GM19397 (cell line): ENCODE measurements around the gene KMT2C.
A peak's percentile ranks its signal among the peaks of the same experiment; 100 is the strongest.
"Not testable (repeated sequence)": the region's sequence is repeated elsewhere in the genome, so short reads cannot be mapped to it uniquely, and the experiment has no call there.

Source experiments
- ATAC-seq: cut with Tn5 transposase; IDR thresholded peaks from one replicate; pipeline ENCODE4 v1.9.1; 2021; ENCODE audit warnings: mild to moderate bottlenecking, moderate library complexity; ENCODE audit not compliant: unreplicated experiment

KMT2C gene

DNA sequence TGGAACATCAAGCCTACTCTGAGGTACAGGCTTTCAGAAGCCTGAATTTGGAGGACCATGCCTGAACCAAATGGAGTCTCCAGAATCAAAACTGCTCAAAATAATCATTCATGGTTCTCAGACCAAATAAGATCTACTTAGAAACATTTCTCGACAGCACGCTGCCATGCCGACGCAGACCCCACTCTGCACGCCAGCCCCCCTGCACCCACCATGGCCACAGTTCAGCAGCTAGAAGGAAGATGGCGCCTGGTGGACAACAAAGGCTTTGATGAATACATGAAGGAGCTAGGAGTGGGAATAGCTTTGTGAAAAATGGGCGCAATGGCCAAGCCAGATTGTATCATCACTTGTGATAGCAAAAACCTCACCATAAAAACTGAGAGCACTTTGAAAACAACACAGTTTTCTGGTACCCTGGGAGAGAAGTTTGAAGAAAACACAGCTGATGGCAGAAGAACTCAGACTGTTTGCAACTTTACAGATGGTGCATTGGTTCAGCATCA, 6.6 kb upstream of the KMT2C start:
- no peak for ATAC-seq

DNA sequence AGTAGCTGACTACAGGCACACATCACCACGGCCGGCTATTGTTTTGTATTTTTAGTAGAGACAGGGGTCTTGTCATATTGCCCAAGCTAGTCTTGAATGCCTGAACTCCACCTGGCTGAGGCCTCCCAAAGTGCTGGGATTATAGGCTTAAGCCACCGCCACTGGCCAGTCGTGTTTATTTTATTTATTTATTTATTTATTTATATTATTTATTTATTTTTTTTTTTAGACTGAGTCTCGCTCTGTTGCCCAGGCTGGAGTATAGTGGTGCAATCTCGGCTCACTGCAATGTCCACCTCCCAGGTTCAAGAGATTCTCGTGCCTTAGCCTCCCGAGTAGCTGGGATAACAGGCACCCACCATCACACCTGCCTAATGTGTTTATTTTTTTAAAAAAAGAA, 6.0 kb upstream of the KMT2C start:
- ATAC-seq, result not testable (repeated sequence)

DNA sequence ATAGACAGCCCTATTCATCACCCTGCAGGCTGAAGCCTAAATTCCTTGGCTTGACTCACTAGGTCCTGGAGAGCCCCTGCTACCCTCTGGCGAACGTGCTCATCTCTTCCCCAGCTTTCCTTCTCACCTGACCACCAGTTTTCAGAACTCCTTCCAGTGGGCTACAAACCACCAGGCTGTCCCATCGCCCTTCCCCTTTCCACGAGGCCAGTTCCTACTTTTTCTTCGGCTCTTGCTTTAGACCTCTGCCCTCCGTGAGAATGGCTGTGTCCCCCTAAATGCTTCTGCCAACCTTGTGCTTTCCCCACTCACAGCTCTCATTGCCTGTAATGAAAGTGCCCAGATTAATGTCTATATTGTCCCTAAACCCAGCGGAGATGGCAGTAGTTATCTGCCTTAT, 5.4 kb upstream of the KMT2C start:
- ATAC-seq, result not testable (repeated sequence)

DNA sequence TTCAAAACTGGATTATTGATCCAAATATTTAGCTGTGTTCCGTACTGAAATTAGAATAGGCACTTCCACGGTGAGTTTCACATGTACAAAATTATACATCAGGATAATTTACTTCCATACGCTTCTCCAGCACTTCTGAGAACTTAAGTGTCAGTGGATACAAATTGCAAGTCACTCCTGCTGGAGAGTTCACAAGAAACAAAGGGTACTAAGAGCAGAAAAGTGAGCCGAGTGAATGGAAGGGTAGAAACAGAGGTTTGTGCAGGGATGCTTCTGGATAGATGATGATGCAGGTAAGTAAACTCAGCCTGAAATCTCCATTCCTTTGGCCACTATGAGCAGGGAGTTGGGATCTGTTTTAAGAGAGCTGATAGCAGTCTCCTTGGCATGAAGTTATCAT, 2.2 kb upstream of the KMT2C start:
- ATAC-seq, result not testable (repeated sequence)

DNA sequence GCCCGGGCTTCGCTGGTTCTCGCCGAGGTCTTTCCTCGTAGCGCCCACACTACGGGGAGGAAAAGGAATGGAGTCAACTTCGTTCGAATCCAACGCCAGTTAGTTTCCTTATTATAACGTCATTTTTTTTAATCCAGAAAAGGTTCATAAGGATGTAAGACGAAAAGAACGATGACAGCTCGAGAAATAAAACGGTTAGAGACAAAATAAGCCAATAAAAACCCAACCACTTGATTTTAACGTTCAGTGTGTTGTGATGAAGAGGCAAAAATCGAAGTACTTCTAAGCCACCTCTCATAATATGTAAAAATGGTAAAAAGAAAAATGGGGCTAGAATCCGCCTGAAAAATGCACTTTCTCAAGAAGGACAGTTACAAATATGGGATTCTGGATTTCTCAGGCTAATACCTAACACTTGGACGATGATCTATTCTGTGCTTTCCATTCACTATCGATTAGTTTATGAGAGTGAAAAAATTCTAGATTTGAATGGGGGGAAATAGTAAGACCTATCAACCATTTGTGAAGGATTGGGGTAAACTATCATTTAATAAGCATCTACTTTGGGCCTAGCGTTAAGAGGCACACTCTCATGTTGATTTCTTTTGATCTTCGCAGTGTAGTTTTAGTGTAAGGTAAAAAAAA, 1.2 kb upstream of the KMT2C start:
- not testable (repeated sequence) for ATAC-seq

DNA sequence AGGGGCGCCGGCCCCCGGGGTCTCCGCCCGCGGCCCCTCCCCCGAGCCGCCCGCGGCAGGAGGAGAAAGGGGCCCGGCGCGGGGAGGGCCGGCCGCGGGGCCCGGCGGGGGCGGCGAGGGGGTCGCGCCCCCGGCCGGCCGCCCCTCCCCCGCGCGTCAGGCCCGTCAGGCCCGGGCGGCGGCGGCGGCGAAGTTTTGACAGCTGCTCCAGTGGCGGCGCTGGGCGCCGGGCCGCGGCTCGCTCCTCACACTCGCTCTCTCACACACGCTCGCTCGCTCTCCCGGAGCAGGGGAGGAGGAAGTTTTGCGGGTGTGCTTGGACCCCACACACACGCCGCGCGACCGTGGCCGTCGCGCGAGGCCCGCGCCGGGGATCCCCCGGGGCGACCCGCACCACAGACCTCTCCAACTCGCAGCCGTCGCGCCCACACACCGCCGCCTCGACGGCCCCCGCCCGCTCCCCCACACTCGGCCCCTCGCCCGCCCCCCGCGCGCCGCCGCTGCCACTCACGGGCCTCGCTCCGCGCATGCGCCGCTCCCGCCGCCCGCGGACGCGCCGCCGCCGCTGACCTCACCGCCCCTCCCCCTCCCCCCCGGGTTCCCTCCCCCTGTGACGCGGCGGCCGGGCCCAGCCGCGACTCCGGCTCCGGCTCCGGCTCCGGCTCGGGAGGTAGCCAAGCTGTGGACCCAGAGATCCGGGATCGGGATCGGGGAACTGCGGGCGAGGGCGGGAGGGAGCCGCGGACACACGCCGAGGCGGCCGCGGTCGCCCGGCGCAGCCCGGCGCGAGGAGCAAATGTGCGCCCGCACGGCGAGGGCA, 518 bp upstream of the KMT2C start:
- peak; percentile 57 for ATAC-seq

DNA sequence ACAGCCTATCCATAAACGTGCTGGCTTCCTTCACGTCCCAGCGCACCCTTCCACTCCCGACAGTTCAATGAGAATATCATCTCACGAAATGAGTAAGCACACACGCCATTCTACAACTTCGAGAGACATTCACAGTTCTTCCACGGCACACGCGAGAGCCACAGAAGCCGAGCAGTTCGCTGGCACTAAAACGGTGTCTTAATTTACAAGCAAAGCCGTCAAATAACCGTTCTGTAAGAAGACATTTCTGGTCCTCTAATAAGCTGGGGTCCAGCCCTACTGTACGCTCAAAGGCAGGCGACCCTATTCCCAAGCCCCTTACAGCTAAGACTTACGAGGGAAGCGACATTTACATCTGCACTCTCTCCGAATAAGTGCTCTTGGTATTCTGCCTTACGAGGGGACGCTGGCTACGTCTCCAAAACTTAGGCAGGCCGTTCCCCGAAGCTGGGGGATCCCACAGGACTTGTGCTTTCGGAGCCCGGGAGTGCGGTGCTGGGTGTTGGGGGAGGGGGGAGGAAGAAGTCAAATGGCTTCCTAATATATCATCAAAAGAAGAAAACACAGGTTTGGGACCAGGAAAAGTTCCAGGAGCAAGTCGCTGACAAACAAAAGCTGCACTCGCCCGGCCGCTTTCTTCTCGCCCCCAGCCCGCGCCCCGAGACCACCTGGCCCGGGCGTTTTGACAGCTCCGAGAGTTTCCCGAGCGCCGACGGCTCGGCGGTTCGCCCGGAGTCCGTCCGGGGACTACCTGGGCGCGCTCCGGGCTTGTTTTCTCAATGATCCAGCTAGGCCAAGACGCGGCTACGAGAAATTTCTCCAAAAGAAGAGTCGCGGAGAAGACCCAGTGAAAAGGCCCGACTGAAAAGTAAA, 1.1 kb downstream of the KMT2C start:
- ATAC-seq, result not testable (repeated sequence)

DNA sequence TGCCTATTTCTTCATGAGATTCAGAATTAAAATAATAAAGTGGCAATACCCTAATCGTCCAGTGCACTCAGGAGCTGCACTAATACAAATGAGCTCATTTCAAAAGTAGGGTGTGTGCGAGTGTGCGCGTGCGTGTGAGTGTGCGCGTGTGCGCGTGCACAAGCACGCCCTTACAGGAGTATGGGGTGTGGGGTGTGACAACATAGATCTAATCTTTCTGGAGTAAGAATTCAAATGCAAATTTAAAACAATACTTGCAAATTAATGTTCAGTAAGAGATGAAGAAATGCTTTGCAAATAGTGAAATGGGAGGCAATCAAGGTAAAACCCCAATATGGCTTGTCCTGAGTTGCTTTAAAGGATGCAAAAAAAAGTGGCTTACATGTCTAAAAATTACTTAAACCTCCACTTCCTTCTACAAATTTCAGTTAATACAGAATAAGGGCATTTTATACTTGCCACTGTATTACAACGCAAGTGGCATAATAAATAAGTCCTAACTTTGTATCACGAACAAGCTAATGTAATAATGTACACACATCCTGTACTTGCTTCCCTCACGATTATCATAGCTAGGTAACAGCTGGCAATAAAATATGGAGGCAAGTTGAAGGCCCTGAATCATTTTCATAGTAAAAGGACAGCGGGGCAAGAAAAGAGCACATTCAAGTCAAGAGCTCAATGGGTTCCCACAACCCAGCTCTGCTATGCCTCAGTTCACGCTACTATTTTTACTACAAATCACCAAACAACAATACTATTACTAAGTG, 1.9 kb downstream of the KMT2C start:
- ATAC-seq, result not testable (repeated sequence)

DNA sequence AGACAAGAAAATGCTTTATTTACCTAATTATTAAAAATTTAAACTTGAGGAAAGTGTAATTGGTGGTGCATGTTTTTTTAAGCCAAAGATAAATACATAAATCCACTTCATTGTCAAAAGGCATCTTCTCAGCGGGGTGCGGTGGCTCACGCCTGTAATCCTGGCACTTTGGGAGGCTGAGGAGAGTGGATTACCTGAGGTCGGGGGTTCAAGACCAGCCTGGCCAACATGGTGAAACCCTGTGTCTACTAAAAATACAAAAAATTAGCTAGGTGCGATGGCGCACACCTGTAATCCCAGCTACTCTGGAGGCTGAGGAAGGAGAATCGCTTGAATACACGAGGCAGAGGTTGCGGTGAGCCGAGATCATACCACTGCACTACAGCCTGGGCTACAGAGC, 3.1 kb downstream of the KMT2C start:
- ATAC-seq, result not testable (repeated sequence)

DNA sequence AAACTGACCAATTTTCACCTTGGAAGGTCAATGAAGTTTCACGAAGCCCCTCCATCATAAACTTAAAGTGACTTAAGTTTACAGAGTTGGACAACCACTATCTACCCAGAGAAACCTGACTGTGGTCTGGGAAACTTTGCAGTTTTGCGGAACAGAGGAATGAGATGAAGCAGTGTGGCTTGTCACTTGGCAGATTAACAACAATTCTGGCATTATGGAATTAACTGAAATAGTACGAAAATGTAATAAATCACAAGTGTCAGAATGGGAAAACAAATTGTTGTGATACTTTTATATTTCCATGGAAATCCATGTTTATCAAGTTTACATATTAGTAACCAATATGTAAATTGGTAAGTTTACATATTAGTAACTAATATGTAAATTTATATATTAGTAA, 4.9 kb downstream of the KMT2C start:
- ATAC-seq, result no peak

DNA sequence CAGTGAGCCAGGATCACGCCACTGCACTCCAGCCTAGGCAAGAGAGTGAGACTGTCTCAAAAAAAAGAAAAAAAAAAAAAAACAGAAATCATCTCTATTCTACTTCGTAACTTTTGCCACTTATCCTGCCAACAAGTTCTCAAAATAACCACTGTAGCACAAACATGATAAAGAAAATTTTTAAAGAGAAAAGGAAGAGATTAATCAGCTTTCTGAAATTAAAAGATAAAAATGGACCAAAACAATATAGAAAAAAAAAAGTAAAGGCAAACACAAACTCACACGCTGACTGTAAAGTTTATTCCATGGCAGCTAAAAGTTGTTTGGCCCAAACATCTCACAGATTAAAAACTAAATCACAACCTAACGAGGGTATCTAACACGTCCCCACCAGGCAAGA, 5.7 kb downstream of the KMT2C start:
- ATAC-seq, result not testable (repeated sequence)

DNA sequence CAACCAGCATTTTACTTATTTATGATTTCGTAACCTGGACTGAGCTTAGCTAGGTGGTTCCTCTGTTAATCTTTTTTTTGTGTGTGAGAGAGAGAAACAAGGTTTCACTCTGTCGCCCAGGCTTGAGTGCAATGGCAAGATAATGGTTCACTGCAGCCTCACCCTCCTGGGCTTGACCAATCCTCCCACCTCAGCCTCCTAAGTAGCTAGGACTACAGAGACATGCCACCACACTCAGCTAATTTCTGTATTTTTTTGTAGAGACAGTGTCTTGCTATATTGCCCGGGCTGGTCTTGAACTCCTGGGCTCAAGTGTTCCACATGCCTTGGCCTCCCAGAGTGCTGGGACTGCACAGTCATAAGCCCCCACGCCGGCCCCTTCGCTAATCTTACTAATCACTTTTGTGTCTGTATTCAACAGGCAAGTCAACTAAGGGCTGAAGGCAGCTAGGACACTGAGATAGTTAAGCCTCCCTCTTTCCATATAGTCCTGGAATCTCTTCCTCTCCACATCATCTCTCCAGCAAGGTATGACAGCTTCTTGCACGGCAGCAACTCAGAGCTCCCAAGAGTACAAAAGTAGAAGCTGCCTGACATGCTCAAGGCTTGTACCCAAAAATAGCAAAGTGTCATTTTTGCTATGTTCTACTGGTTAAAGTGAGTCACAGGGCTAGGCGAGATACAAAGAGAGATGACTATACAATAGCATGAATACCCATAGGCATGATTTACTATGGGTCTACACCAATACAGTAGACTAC, 11.3 kb downstream of the KMT2C start:
- ATAC-seq, result no peak

DNA sequence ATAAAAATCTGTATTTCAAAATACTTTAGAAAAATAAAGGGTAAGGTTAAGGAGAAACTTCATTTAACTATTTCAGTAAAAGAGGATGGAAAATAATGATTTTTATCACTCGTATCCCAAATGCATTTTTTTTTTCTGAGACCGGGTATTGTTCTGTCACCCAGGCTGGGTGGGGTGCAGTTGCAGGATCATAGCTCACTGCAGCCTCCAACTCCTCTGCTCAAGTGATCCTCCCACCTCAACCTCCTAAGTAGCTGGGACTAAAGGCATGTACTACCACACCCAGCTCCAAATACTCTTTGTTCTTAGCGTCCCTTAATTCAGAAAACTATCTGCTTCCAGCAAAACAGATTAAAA, 11.8 kb downstream of the KMT2C start:
- ATAC-seq, result no peak

DNA sequence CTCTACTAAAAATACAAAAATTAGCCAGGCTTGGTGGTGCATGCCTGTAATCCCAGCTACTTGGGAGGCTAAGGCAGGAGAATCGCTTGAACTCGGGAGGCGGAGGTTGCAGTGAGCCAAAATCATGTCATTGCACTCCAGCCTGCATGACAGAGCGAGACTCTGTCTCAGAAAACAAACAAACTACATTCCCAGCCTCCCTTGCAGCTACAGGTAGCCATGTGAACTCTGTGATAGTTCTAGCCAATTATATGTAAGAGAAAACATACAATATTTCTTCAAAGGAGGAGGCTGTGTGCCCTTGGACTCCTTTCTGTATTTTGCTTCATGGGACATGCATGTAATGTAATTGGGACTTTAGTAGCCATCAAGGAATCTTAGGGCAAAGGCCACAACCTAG, 12.6 kb downstream of the KMT2C start:
- ATAC-seq, result not testable (repeated sequence)

DNA sequence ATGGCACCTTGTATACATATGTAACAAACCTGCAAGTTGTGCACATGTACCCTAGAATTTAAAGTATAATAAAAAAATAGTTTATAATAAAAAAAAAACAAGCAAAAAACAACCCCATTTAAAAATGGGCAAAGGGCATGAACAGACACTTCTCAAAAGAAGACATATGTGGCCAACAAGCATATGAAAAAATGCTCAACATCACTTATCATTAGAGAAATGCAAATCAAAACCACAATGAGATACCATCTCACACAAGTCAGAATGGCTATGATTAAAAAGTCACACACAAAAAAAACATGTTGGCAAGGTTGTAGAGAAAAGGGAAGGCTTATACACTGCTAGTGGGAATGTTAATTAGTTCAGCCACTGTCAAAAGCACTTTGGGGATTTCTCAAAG, 14.9 kb downstream of the KMT2C start:
- not testable (repeated sequence) for ATAC-seq

DNA sequence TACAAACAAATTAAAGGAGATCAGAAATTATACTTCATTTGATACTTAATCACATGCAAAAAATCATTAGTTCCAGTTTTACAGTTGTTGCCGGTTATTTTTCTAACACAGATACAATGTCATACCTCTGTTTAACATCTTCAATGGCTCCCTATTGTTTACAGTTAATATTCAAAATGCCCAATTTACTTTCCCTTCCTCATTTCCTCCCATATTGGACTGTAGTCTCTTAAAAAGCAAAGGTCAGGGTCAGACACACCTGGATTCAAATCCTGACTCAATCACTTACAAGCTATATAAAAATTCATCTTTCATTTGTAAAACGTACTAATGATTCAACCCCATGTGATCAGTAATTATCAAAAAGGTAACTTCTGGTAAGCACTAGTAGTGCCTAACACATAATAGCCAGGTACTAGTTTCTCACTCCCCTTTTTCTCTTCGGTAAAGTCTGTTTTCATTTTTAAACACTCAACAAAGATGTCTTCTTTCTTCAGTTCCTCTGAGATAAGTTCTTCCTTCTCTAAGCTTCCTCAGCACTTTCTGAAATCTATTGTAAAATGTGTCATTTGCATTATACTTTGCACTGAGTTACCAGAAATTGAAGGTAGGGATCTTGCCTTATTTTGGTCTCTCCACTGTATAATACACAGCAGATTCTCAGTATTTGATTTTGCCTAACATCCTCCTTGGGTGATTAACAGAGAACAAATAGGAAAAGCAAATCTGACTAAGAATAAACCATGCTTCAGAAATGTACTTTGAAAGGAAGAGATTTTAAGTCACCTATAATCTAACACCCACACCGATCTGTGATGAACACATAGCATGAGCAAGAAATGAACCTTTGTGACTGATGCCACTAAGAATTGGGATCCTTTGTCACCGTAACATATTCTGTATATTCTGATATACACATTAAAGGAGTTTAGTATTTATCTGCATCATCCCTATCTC, 16.1 kb downstream of the KMT2C start:
- no peak for ATAC-seq

DNA sequence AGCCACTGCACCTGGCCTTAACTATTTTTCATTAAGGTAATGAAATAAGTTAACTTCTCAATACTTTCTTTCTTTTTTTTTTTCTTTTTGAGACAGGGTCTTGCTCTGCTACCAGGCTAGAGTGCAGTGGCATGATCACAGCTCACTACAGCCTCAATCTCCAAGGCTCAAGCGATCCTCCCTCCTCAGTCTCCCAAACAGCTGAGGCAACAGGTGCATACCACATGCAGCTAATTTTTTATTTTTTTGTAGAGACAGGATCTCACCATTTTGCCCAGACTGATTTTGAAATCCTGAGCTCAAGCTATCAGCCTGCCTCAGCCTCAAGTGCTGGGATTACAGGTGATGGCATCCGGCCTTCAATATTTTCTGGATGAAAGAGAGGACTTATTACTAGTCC, 21.0 kb downstream of the KMT2C start:
- no peak for ATAC-seq

DNA sequence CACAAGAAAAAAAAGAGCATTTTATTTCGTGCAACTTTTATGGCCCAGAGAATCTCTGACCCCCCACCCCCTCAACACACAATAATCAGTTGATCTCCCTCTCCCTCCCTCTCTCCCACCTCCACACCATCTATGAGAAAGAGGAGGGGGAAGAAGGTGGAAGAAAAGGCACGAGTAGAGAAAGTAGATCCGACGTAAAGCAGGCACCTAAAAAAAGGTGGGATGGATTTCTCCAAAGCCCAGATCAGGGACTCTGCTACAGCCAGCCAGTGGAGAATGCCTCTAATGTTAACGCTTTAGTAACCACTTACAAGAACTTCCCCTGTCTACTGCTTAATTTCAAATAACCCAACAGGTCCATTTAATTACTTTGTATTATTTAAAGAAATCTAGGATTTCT, 24.4 kb downstream of the KMT2C start:
- ATAC-seq, result no peak

DNA sequence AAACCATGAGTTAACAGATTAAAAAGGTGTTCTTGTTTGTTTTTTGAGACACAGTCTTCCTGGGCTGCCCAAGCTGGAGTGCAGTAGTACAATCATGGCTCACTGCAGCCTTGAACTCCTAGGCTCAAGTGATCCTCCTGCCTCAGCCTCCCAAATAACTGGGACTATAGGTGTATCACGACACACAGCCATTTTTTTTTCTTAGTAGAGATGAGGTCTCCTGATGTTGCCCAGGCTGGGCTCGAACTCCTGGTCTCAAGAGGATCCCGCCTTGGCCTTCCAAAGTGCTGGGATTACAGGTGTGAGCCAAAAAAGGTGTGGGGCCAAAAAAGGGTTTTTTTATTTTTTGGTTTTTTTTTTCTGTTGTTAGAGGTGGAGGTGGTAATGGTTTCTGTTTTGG, 29.3 kb downstream of the KMT2C start:
- ATAC-seq, result no peak
